Omental fat pad (tissue), 4 donors: Measurements from ENCODE around the gene ARMH3. TPM values are rescaled to one million over a fixed set of nuclear protein-coding genes. Genes with fewer than 3 reads are reported as not detected.
"Not testable (repeated sequence)": the region's sequence is repeated elsewhere in the genome, so short reads cannot be mapped to it uniquely, and the experiment has no call there.

ENCODE experiments used
- ATAC-seq: fragments of 150-250 bp; one replicate; pipeline ENCODE4 v1.9.1; 2016; ENCODE audit warnings: mild to moderate bottlenecking, moderate library complexity; ENCODE audit not compliant: low FRiP score
- DNase-seq: peaks from one replicate; pipeline ENCODE4 v3.0.0-alpha.2; 2019; ENCODE audit warnings: low spot score
- total RNA-seq, 4 donors: library from RNA; depleted of rRNA; stranded (reverse); fragments of >200 nt; gene quantifications; one replicate each; pipeline ENCODE4 v1.1.0, GENCODE V29; 2016
- TF ChIP-seq, protein P1 (sequence below), 3 donors: fragments of 450-650 bp; IDR thresholded peaks; one replicate each; pipeline ENCODE4 v1.5.1; 2016 to 2017; ENCODE audit warnings: antibody characterized with exemption in 3 of 3, mild to moderate bottlenecking in 3 of 3, moderate library complexity in 2 of 3

Gene ARMH3
- total RNA-seq, 4 donors from 2014 or later: 10.0 to 61.8 (median 12.7) TPM

DNA sequence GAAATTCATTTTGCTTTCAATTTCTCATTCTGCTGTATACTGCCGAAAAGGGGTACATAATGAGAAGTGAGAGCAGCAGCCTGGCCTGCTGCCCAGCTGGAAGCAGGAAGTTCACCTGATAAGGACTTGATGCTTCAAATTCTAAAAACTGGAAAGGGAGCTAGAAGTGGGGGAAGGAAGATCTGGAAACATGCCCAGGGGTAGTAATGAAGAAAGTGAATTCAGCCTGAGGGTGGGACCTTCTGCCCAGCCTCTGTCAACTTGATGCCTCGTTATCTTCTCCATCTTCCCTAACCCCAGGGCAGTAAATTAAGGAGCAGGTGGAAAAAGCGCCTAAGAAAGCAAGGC lies 69.4 kb downstream of the ARMH3 start:
- peak; percentile 29 for ATAC-seq
- DNase-seq: no peak
- TF ChIP-seq, protein P1, sequence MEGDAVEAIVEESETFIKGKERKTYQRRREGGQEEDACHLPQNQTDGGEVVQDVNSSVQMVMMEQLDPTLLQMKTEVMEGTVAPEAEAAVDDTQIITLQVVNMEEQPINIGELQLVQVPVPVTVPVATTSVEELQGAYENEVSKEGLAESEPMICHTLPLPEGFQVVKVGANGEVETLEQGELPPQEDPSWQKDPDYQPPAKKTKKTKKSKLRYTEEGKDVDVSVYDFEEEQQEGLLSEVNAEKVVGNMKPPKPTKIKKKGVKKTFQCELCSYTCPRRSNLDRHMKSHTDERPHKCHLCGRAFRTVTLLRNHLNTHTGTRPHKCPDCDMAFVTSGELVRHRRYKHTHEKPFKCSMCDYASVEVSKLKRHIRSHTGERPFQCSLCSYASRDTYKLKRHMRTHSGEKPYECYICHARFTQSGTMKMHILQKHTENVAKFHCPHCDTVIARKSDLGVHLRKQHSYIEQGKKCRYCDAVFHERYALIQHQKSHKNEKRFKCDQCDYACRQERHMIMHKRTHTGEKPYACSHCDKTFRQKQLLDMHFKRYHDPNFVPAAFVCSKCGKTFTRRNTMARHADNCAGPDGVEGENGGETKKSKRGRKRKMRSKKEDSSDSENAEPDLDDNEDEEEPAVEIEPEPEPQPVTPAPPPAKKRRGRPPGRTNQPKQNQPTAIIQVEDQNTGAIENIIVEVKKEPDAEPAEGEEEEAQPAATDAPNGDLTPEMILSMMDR (IDR thresholded peaks at IDR 0.05): no peak

DNA sequence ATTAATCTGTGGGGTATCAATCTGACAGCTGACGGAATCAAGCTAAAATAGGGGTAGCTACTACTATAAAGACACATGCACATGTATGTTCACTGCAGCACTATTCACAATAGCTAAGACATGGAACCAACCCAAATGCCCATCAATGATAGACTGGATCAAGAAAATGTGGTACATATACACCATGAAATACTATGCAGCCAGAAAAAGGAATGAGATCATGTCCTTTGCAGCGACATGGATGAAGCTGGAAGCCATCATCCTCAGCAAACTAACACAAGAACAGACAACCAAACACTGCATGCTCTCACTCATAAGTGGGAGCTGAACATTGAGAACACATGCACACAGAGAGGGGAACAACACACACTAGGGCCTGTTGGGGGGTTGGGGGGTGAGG lies 75.3 kb downstream of the ARMH3 start:
- DNase-seq, ATAC-seq: not testable (repeated sequence)

DNA sequence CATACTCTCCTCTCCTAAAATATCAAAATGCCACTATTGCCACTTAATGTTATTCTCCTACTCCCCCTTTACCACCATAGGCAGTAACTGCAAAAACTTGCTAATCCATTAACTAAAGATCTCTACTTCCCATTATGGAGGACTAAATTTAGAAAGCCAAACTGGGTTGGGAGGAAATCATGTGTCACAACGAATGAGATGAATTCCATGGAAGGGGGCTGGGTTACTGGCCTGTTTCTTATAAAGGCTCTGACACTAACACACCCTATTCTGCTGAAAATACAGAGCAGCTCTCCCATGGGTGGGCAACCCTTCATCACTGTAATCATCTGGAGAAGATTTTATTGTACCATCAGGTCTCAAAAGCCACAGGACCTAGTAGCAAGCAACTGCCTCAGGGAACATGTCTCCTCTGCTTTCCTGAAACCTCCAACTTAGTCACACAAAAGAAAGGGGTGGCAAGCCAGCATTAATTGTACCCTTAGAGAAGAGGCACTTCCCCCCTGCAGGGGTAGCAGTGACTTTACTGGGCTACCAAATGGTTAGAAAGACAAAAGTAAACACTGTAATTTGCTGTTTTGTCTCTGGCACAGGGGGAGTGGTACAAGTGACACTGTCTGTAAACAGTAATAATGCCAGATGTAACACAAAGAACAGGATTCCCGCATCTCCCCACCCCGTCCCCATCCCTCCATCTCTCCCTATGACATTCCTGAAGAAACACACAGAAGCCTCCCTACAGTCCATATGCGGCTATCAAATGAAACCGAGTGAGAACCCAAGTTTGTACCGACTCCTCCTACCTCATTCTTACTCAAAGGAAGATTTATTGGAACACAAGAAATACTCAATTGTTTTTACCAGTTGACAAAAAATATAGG lies 81.6 kb downstream of the ARMH3 start:
- ATAC-seq: no peak
- TF ChIP-seq, protein P1 (IDR thresholded peaks at IDR 0.05): no peak

GRCh38 chr10:101972761-101973160 lies 83.2 kb downstream of the ARMH3 start:
- TF ChIP-seq, protein P1 (IDR thresholded peaks at IDR 0.05): no peak
- no peak for ATAC-seq
- no peak for DNase-seq

More for the DNA sequence above, 81.6 kb downstream of the ARMH3 start:
- no peak for DNase-seq

- DNase-seq (no peak), ATAC-seq (no peak)
- TF ChIP-seq, protein P1 (IDR thresholded peaks at IDR 0.05): no peak
These were observed 86.5 kb downstream of the ARMH3 start for GRCh38 chr10:101969412-101969922.

DNA sequence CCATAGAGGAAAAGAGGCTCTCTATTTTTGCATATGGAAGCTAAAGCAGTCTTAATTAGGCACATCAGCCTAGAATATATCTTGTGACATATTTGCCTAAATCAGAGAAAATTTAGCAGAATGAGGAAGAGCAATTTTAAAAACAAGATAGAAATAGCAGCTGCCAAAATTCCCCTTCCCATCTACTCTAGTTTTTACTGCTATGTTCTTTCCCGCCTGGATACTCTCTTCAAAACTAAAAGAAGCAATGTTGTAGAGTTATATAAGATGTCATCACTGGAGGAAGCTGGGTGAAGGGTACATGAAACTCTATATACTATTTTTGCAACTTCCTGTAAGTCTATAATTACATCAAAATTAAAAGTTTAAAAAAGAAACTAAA lies 87.0 kb downstream of the ARMH3 start:
- DNase-seq: no peak
- no peak for ATAC-seq
- TF ChIP-seq, protein P1 (IDR thresholded peaks at IDR 0.05): no peak

- ATAC-seq: no peak
- DNase-seq: no peak
- TF ChIP-seq, protein P1 (IDR thresholded peaks at IDR 0.05): no peak
These were observed 87.6 kb downstream of the ARMH3 start for GRCh38 chr10:101968286-101968939.
